WTC11 (cell line): ENCODE measurements around the gene RFC1.

Experiments
- TEAD4 ChIP-seq: sonication (generic); formaldehyde crosslinking; IDR thresholded peaks from 2 replicates; pipeline ENCODE4 v1.8.0; 2022; ENCODE audit warnings: mild to moderate bottlenecking, missing genetic modification reagents
- TF ChIP-seq, protein P1 (sequence below): sonication (generic); formaldehyde crosslinking; IDR thresholded peaks from 2 replicates; pipeline ENCODE4 v1.8.1; 2022; ENCODE audit warnings: missing genetic modification reagents, borderline replicate concordance

DNA sequence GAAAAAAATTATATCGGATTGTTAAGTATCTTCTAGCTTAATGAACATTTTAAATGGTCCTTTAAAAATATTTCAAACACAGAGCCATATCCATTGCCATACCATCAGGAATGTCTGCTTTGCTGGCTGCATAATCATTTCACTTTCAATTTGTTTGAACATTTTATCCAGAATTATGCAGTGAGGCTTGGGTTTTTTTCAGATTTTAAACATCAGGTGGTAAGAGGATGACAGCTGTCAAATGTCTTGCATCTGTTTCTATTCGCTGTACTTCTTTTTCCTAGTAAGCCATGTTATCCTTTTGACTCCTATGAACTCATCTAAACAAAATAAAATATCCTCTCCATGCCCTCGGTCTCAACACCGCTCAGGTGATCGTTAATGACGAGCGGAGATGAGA lies 802 bp downstream of the RFC1 start:
- TF ChIP-seq, protein P1, sequence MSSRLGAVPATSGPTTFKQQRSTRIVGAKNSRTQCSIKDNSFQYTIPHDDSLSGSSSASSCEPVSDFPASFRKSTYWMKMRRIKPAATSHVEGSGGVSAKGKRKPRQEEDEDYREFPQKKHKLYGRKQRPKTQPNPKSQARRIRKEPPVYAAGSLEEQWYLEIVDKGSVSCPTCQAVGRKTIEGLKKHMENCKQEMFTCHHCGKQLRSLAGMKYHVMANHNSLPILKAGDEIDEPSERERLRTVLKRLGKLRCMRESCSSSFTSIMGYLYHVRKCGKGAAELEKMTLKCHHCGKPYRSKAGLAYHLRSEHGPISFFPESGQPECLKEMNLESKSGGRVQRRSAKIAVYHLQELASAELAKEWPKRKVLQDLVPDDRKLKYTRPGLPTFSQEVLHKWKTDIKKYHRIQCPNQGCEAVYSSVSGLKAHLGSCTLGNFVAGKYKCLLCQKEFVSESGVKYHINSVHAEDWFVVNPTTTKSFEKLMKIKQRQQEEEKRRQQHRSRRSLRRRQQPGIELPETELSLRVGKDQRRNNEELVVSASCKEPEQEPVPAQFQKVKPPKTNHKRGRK (CRISPR knock-in tag), result no peak
- no peak for TF ChIP-seq TEAD4 (CRISPR knock-in tag)
